Measurements from ENCODE around the gene ALDH18A1.

- TF ChIP-seq CTCF (IDR thresholded peaks at IDR 0.05) (no peak), POLR2A (IDR thresholded peaks at IDR 0.05) (no peak)
These were observed 77.2 kb downstream of the ALDH18A1 start for GRCh38 chr10:95579292-95579691.
